SH-SY5Y (cell line): ENCODE data around the gene MYT1.

ENCODE experiments used
- GATA2 ChIP-seq: IDR thresholded peaks from 2 replicates; pipeline ENCODE4 v1.6.1; 2011; ENCODE audit warnings: mild to moderate bottlenecking, low read depth, low read length
- GATA3 ChIP-seq: IDR thresholded peaks from 2 replicates; pipeline ENCODE4 v1.6.1; 2011; ENCODE audit warnings: low read depth, mild to moderate bottlenecking, low read length, moderate library complexity

DNA sequence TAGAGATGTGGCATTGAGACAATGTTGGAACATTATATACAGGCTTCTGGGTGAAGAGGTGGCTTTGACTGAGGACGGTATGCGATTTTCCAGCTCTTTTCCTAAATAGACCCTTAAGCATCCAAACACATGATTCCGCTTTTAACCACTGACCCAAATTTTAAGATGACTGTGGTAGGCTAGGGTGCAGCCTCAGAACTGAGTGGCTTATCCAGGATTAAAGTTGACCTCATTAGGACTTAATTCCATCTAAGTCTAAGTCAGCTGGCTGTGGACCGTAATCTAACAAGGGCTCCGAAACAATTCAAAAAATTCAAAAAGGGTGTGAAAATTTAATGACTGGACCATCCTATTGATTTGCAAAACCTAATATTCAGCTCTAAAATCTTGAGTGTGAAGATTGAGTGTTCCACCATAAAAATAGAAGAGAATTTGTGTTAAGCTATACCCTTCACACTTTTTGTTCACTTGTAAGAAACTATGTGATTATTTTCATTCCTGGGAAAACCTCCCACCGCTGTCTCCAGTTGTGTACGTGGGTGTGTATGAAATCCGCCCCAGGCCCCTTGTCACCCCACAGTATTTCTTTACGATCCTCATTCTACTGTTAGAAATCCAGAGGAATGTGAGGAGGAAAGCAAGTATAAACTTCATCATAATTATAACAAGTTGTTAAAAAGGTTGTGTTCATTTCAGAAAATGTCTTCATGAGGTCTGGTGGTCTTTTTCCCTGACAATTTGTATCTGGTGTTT is 94.0 kb downstream of the MYT1 start:
- no peak for TF ChIP-seq GATA2
- TF ChIP-seq GATA3, result no peak
